ENCODE results near the gene C16orf46.

The C16orf46 gene

DNA sequence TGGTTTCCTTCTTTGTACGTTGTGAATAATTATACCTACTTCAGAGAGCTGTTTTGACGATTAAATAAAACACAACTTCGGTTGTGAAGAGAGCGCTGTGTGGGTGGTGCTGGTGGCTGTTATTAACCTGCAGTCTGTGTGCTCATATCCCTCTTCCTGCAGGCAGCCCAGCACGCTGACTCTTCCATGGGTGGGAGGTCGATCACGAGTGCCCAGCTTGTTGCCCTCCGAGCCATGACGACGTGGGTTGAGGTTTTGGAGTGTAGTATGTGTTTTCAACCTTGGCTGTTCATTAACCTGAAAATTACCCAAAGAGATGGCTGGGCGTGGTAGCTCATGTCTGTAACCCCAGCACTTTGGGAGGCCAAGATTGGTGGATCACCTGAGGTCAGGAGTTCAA, 30.5 kb upstream of the C16orf46 start:
- TF ChIP-seq, protein P1, sequence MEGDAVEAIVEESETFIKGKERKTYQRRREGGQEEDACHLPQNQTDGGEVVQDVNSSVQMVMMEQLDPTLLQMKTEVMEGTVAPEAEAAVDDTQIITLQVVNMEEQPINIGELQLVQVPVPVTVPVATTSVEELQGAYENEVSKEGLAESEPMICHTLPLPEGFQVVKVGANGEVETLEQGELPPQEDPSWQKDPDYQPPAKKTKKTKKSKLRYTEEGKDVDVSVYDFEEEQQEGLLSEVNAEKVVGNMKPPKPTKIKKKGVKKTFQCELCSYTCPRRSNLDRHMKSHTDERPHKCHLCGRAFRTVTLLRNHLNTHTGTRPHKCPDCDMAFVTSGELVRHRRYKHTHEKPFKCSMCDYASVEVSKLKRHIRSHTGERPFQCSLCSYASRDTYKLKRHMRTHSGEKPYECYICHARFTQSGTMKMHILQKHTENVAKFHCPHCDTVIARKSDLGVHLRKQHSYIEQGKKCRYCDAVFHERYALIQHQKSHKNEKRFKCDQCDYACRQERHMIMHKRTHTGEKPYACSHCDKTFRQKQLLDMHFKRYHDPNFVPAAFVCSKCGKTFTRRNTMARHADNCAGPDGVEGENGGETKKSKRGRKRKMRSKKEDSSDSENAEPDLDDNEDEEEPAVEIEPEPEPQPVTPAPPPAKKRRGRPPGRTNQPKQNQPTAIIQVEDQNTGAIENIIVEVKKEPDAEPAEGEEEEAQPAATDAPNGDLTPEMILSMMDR (IDR thresholded peaks at IDR 0.05; ENCODE audit: control insufficient read depth, extremely low read depth, insufficient read depth): no peak
- H3K4me3 ChIP-seq (ENCODE audit: low read depth, low read length): no peak overlapping the region
- DNase-seq (ENCODE audit: low read depth): no peak

DNA sequence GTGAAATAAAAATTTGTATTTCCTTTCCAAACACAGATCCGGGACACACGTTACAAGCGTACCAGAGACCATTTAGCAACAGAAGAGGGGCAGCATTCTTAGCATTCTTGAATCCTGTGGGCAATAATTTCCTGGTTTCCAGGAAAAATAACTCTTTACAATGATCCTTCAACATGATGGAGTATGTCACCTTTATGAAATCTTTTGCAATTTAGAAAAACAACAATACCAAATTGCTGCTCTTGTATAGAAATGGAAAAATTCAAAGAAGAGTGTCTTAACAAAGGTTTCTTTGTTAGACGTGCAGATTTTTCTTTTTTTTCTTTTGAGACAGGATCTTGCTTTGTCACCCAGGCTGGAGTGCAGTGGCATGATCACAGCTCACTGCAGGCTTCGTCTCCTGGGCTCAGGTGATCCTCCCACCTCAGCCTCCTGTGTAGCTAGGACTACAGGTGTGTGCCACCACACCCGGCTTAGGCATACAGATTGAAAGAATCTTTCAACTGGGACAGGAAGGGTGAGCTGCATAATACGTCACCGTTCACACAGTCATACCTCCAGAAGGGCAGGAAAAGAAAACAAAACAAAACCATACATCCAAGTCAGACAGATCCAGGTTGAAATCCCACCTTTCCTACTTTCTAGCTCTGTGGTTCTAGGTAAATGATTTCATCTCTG, 29.9 kb upstream of the C16orf46 start:
- TF ChIP-seq, protein P1 (IDR thresholded peaks at IDR 0.05; ENCODE audit: control insufficient read depth, extremely low read depth, insufficient read depth): no peak
- no peak for DNase-seq (ENCODE audit: low read depth)
- no peak overlapping the region for H3K4me3 ChIP-seq (ENCODE audit: low read depth, low read length)

DNA sequence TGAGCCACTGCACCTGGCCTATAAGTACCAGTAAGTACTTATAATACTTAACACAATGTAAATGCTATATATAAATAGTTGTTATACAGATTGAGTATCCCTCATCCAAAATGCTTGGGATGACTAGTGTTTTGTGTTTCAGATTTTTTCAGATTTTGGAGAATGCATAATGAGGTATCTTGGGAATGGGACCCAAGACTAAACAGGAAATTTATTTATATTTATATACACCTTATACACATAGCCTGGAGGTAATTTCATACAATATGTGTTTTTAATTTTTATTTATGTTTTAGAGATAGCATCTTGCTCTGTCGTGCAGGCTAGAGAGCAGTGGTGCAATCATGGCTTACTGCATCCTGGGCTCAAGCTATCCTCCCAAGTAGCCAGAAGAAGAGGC, 28.9 kb upstream of the C16orf46 start:
- TF ChIP-seq, protein P1 (IDR thresholded peaks at IDR 0.05; ENCODE audit: control insufficient read depth, extremely low read depth, insufficient read depth): no peak
- DNase-seq (ENCODE audit: low read depth): no peak
- no peak overlapping the region for H3K4me3 ChIP-seq (ENCODE audit: low read depth, low read length)

DNA sequence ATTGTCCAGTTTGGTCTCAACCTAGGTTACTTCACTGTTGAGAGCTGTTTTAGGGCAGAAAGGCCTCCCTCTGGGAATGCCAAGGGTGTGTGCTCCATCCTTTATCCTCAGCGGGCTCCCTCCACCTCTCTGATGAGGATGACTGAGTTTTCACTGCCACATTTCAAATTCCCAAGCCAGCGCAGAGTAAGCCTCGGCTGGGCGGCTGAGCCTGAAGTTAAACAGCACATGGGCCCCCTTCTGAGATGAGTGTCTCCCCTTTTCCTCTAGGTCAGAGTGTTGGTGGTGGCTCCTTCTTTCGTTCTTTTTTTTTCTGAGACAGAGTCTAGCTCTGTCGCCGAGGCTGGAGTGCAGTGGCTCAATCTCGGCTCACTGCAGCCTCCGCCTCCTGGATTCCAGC, 24.7 kb upstream of the C16orf46 start:
- TF ChIP-seq, protein P1 (IDR thresholded peaks at IDR 0.05; ENCODE audit: control insufficient read depth, extremely low read depth, insufficient read depth): no peak
- H3K4me3 ChIP-seq (ENCODE audit: low read depth, low read length): no peak overlapping the region
- no peak for DNase-seq (ENCODE audit: low read depth)

DNA sequence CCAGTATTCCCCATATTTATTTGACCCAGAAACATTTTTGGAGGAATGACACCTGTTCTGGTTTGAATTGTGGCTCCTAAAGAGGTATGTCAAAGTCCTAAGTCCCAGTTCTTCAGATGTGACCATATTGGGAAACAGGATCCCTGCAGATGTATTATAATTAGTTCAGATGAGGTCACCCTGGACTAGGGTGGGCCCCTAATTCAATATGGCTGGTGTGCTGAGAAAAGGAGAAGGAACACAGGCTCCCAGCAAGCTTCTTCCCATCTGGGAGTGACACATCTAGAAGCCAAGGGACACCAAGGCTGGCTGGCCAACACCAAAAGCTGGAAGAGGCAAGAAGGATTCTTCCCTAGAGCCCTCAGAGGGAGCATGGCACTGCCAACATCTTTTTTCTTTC, 22.9 kb upstream of the C16orf46 start:
- TF ChIP-seq, protein P1 (IDR thresholded peaks at IDR 0.05; ENCODE audit: control insufficient read depth, extremely low read depth, insufficient read depth): no peak
- no peak for DNase-seq (ENCODE audit: low read depth)
- H3K4me3 ChIP-seq (ENCODE audit: low read depth, low read length): no peak overlapping the region

DNA sequence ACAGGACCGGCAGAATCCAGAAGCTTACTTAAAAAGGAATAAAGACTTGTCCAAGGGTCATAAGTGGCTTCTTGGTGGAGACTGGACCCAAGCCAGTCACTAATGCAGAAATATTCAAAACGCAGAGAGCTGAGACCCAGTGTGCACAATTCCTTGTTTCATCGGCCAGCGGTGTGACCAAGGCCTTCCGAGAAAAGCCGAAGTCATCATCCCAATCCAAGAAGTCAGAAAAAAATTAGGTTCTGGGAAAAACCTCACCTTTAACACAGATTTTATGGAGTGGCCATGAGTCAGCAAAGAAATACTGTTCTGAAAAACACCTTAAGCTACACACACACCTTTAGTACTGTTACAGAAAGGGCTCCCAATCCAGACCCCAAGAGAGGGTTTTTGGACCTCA, 20.2 kb upstream of the C16orf46 start:
- TF ChIP-seq, protein P1 (IDR thresholded peaks at IDR 0.05; ENCODE audit: control insufficient read depth, extremely low read depth, insufficient read depth): no peak
- H3K4me3 ChIP-seq (ENCODE audit: low read depth, low read length): peak overlapping the region; percentile 79
- DNase-seq (ENCODE audit: low read depth): no peak

DNA sequence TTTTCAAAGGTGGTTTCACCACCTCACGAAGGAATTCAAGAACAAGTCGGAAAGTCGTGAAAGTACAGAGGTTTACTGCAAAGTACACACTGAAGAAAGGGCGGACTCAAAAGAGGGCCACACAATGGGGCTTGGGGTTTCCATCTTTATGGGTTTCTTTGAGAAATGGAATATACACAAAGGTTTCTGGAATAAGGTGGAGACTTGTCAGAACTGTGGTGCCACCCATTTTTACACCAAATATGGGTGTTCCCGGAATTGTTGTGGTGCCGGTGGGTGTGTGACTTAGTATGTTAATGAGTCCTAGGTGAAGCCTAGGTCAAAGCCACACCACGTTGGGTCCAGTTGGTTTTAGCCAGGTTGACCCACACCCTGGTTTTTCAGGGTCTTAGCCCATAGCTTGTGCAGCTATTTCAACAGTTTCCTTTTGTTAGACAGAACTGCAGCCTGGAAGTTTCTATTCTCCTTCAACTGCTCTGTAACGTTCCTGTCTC, 19.7 kb upstream of the C16orf46 start:
- TF ChIP-seq, protein P1 (IDR thresholded peaks at IDR 0.05; ENCODE audit: control insufficient read depth, extremely low read depth, insufficient read depth): no peak
- no peak for DNase-seq (ENCODE audit: low read depth)

More for the DNA sequence above, 19.7 kb upstream of the C16orf46 start:
- peak overlapping the region; percentile 79 for H3K4me3 ChIP-seq (ENCODE audit: low read depth, low read length)
